SIG-M5 treated with dmso at 0.1 percent for 504 hours (cell line): ENCODE measurements around the gene SLC6A16.
"Not testable (repeated sequence)": the region's sequence is repeated elsewhere in the genome, so short reads cannot be mapped to it uniquely, and the experiment has no call there.

ENCODE experiments used
- DNase-seq: peaks from one replicate; lab custom pipeline; 2025; ENCODE audit not compliant: unreplicated experiment; lab: John Stamatoyannopoulos, UW

Gene SLC6A16

GRCh38 chr19:49324801-49325576 is at the start of gene SLC6A16:
TSS of gene SLC6A16 (minus strand) at chr19:49325191. CDS start at chr19:49311347, 13,844 bp downstream.
- DNase-seq: no peak

- not testable (repeated sequence) for DNase-seq
These were observed 48.2 kb upstream of the SLC6A16 start for GRCh38 chr19:49373174-49373573.

GRCh38 chr19:49371184-49371583 is 46.2 kb upstream of the SLC6A16 start:
- no peak for DNase-seq

GRCh38 chr19:49368711-49369358 is 43.8 kb upstream of the SLC6A16 start:
- peak; percentile 52 for DNase-seq

GRCh38 chr19:49366110-49366509 is 41.1 kb upstream of the SLC6A16 start:
- DNase-seq: no peak

- no peak for DNase-seq
These were observed 39.2 kb upstream of the SLC6A16 start for GRCh38 chr19:49364083-49364737.

GRCh38 chr19:49363268-49364082 is 38.5 kb upstream of the SLC6A16 start, which contains the start of gene DKKL1:
TSS of gene DKKL1 (plus strand) at chr19:49363877. CDS start at chr19:49363999, 122 bp downstream.
- DNase-seq: peak; percentile 92

- DNase-seq: no peak
These were observed 37.9 kb upstream of the SLC6A16 start for GRCh38 chr19:49362929-49363267.

GRCh38 chr19:49362048-49362928 is 37.3 kb upstream of the SLC6A16 start, which contains the start of gene TEAD2:
TSS of gene TEAD2 (minus strand) at chr19:49362416. CDS start at chr19:49360075, 2,341 bp downstream.
- no peak for DNase-seq

- DNase-seq: no peak
These were observed 36.6 kb upstream of the SLC6A16 start for GRCh38 chr19:49361438-49362047.

- no peak for DNase-seq
These were observed 35.1 kb upstream of the SLC6A16 start for GRCh38 chr19:49359851-49360820.

GRCh38 chr19:49357186-49357585 is 32.2 kb upstream of the SLC6A16 start:
- DNase-seq: no peak

- no peak for DNase-seq
These were observed 31.4 kb upstream of the SLC6A16 start for GRCh38 chr19:49356382-49356781.

GRCh38 chr19:49355909-49356353 is 30.9 kb upstream of the SLC6A16 start:
- DNase-seq: no peak

- no peak for DNase-seq
These were observed 24.6 kb upstream of the SLC6A16 start for GRCh38 chr19:49349567-49349966.

- no peak for DNase-seq
These were observed 23.6 kb upstream of the SLC6A16 start for GRCh38 chr19:49348305-49349189.

- DNase-seq: peak; percentile 37
These were observed 22.8 kb upstream of the SLC6A16 start for GRCh38 chr19:49347835-49348234.
